ENCODE measurements around the gene CDK14.

Gene CDK14

DNA sequence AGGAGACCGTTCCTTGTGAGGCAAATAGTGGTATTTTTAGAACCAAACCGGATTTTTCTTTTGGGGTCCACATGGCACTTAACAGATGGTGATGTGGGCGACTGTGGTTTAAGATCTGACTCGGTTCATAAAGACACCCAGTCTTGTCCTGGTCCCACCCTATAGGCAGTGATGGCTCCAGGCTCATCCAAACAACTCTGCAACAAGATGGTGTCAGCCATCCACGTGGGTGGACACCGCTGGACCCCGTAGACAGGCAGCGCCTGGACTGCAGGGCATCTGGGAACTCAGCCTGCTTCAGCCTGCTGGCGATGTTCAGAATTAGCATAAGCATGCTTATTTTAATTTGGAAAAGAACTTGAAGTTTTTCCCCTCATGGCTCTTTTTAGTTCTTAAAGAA is 409.7 kb downstream of the CDK14 start:
- no peak for DNase-seq (ENCODE audit: low spot score)

DNA sequence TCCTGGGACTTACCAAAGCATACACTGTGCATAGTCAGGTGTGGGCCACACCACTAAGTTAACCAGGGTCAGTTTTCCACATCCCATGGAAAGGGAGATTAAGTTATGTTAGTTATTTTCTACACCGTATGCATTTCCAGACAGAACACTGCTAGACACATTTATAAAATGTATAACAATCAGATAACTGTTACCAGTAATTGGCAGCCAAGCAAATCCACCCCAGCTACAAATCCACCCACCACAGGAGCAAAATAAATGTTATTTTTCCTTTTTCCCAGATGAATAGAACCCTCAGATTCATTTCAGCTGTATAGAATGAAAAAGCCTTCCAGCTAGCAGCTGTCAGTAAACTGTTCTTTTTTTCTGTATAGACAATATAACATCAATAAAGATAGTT is 411.2 kb downstream of the CDK14 start:
- no peak for DNase-seq (ENCODE audit: low spot score)

DNA sequence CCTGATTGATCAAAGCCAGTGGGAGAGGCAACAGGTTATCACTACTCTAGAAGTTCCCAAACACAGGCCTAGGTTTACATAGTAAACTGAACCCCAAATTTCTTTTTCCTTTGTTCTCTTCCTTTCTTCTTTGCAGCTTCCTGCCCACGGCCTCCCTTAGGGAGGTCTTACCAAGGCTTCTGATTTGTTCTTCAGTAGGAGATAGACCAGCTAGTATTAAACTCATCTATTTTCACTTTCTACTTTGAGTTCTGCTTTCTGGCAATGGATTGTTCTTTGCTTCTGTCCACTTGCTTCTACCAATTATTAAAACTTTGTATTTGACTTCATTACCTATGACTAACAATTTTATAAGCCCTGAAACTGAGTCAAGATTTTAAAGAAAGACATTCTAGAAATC is 417.0 kb downstream of the CDK14 start:
- no peak for DNase-seq (ENCODE audit: low spot score)

DNA sequence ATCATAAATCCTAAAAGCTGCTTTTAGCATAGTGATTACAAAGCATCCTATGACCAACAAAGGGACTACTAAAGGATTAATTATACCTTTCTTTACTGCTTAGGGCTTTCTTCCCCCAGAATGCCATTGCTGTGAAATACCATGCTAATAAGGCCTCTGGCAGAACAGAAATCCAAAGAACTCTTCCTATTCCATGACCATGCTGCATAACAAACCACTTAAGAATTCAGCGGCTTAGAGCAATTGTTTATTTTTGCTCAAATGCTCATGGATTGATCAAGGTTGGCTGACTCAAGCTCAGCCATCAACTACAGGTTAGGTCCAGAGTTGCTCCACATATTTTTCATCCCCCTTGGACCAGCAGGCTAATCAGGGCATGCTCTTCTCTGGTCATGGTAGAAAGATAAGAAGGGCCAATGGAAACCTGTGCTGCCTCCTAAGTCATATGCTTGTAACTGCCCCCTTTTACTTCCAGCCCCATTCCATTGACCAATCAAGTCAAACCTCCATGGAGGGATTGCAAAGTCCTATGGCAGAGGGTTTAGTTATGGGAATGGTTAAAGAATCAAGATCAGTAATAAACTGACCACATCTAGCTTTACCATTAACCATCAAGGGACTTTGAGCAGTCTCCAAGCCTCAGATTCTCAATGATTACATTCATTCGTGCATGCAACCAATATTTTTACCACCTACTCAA is 423.7 kb downstream of the CDK14 start:
- no peak for DNase-seq (ENCODE audit: low spot score)

DNA sequence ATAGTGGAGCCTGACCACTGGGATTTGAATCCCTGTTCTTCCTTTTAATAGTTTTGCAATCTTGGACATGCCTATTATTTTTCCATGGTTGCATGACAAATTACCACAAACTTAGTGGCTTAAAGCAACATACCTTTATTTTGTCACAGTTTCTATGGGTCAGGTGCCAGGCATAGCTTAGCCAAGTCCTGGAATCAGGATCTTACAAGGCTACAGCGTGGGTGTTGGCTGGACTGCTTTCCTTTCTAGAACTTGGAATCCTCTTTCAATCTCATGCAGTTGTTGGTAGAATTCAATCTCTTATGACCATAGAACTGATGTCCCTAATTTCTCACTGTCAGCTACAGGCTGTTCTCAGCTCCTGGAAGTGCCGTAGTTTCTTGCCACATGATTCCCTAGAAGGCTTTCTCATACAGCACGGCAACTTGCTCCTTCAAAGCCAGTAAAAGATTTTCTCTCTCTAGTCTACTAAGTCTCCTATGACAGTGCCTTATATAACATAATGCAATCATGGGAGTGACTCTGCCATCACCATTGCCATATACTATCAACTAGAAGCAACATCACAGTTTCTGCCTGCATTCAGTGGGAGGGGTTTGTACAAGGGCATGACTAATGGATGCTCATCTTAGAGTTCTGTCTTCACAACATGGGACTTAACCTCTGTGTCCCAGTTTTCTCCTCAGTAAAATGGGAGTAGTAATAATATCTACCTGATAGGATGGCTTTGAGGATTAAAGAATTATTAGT is 424.7 kb downstream of the CDK14 start:
- no peak for DNase-seq (ENCODE audit: low spot score)

DNA sequence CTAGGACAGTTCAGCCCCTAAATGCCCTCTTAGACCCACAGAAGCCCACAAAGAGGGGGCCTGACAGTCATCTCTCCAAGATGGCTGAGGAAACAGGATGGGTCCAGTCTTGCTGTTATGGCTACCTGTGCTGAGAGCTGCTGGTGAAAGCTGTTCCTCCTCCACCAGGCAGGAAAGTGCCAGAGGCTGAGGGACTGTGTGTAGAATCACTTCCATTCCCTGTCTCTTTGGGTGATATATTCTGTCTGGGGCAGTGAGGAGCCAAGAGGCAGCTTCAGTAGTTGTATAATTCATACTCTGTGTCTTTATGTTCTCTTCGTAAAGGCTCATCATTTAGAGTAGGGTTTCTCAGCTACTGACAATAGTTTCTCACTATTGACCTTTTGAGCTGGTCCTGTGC is 425.8 kb downstream of the CDK14 start:
- no peak for DNase-seq (ENCODE audit: low spot score)

DNA sequence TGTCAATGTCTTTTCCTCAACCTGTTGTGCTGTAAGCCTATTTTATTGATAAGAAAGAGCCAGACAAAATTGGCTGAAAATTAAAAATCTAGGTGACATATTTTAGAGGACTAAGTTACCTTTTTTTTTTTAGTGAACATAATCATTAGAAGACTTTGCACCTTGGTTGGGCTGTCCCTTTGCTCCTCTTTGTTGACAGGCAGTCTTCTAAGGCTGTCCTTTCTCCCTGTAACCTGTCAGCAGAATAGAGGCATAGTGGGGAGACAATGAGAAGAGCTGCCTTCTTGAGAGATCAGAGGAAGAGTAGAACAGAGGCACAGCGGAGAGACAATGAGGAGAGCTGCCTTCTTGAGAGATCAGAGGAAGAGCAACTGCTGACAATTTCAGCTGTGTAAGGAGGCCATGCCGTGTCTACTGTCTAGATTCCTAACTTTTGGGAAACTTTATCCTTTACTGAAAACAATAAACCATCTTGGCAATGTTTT is 429.8 kb downstream of the CDK14 start:
- DNase-seq (ENCODE audit: low spot score) = no peak

DNA sequence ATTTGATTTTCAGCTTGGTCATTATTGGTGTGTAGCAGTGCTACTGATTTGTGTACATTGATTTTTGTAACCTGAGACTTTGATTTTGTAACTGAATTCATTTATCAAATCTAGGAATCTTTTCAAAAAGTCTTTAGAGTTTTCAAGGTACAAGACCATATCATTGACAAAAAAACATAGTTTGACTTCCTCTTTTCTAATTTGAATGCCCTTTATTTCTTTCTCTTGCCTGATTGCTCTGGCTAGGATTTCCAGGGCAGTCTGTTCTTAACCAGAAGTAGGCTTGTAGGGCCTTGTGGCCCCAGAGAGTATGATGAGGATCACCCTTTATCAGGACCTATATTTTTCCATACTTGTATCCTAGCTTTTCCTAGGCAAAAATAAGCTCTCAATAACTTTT is 433.6 kb downstream of the CDK14 start:
- DNase-seq (ENCODE audit: low spot score) = no peak

DNA sequence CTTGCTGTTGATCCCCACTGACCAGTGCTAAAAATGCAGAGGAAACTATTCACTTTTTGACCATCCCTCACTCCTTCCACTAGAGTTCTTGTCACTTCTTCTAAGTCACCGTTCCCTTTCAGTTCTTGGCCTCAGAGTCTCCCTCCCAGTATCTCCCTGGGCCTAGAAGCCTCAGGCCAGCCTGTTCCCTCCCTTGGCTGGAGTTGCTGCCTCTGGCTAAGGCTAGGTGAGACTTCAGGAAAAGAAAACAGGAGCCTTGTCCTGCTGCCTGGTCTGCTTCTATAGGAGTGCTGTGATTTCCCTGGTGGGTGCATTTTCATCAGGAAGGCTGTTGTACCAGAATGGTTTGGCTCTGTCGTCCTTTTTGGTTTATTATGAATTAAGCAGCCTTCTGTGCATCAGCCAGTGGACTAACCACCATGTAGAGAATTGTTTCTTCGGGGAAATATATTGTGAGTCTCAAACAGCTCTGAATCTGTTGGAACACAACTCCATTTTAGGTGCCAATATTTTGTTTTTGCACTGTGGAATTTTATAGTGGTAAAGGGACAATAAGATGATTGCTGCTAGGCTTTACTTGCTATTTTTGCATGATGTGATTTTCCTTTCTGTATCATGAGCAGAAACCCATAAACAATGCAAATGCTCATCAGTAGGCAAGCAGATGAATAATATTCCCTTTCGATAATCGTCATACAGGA is 434.7 kb downstream of the CDK14 start:
- no peak for DNase-seq (ENCODE audit: low spot score)

DNA sequence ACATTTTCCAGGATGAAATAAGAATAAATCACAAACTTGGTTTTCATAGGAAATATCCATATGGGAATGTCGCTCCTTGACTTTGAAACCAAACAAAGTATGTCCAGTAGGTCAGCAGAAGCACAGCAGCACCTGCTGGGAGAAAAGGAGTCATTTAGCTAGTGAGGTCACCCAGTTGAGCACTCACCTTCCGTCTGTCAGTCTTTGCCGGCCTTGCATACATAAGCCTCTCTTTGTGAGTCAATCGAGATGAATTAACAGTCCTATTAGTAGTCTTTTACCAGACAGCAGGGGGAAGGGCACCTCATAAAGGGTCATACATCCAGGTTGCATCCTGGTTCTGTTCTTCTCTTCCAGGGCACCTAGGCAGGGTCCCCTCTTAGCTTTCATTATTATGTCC is 435.6 kb downstream of the CDK14 start:
- DNase-seq (ENCODE audit: low spot score) = peak; percentile 21

DNA sequence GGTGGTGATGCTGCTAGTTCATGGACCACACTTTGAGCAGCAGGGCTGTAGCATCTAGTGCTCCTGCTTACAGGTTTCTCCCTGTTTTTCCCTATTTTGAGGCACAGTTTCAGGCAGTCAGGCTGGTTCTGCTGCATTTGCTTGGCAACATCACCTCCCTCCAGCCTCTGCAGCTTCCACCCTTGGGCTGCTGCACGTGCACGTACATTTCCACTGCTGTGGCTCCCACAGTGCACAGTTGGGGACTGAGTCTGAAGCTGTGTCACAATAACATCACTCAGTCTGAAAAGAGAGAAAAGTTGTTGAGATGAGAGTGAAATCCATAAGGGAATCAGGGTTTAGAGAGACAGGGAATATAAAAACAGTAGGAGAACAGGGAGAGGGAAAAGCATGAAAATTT is 437.5 kb downstream of the CDK14 start:
- DNase-seq (ENCODE audit: low spot score) = no peak

DNA sequence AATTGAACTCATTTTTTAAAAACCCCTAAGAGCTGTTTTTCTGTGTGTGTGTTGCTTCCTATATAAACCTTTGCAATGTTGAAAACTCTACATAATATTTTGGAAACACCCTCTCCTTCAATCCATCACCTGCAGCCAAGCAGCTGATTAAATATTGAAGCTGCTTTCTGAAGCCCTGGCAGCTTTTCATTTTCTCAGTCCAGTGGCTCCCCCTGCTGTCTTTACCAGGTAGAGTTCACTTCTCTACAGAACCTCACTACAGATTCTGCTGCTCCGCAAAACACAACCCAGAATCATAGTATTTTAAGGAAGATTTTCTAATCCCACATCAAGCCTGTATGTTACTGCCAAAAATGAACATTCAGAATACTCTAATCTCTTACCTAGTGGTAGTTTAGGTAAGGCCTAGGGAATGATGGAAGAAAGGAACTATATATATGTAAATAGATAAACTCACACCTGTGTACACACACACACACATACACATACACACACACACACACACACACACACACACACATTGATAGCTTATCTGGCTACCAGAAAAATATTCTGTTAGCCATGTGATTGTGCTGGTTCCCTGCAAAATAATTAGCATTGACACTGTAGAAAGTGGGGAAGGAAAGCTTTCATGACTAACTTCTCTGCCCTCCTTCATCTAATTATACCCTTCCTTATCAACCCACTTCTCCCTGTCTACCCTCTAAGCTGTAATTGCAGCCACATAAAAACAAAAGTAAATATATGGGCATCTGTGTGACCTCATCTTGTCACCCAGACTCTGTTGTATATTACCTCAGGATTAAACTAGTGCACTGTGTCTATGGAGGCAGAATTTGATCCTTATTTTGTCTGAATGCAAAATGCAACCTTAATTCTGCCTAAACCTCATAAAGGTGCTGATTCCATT is 438.6 kb downstream of the CDK14 start:
- peak; percentile 43 for DNase-seq (ENCODE audit: low spot score)

DNA sequence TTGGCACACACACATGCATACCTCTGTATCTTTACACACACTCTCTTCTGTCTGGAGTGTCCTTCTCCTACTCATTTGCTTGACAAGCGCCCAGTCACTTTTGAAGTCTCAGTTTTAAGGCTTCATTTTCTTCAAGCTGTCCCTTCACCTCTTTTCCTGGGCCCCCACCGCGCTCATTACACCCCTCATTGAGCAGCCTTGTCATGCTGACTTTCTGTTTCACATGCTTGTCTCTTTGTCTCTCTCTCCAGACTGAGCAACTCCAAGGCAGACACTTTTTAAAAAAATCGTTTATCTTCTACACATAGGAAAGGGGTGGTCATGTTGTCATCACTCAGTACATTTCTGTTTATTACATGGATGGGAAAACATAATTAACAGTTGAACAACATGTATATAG is 442.9 kb downstream of the CDK14 start:
- no peak for DNase-seq (ENCODE audit: low spot score)

DNA sequence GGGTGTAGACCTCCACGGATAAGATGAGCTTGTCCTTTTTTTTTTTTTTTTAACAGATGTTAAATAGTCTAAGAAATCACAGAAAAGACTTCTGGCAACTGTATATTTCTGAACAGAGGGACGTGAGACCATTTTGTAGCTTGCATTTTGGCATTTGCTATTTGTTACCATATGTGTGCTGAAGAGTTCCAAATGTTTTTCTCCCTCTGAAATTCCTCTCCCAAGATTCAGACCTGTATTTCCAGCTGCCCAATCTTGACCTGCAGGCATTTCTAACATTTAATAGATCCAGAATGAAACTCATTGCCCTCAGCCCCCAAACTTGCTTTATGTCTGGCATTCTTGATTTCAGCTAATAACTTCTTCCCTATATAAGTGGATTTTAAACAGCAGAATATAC is 445.0 kb downstream of the CDK14 start:
- DNase-seq (ENCODE audit: low spot score) = no peak

DNA sequence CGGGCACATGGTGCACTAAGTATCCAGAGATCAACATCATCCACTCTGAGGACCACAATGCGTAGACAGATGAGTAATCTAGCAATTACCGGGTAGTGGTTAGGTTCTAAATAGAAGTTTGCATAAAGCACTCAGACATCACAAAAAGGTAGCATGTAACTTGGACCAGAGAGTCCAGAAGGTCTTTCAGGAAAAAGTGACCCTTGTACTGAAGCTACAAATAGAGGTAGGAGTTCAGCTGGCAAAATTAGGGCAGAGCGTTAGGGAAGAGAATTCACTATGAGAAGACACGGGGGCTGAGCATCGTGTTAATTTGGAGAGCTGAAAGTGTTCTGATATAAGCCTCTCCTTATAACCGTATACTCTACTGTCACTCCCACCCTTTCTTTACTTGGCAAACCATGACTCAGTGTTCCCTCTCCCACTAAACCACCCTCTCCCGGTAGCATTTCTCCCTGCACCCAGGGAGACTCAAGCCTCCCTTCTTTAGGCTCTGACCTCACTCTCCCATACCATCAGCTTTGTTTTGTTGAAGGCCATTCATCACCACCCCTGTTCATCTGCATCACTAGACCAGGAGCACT is 445.9 kb downstream of the CDK14 start:
- no peak for DNase-seq (ENCODE audit: low spot score)

DNA sequence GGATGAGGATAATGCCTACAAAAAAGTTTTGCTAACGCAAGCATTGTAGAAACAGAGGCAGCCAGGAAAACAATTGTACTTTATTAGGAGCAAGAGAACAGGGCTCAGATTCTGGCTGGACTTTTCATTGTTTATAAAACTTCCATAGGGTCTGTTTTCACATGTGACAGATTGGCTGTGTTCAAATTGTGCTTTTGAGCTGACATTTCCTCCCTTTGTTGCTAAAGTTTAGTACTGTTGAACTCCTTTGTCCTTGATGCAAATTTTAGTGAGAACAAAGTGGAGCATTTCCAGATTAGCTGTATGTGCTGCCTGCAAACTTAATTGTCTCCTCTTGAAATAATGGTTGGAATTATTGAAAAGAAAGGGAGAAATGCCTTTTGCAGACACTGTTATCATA is 447.1 kb downstream of the CDK14 start:
- DNase-seq (ENCODE audit: low spot score) = no peak

DNA sequence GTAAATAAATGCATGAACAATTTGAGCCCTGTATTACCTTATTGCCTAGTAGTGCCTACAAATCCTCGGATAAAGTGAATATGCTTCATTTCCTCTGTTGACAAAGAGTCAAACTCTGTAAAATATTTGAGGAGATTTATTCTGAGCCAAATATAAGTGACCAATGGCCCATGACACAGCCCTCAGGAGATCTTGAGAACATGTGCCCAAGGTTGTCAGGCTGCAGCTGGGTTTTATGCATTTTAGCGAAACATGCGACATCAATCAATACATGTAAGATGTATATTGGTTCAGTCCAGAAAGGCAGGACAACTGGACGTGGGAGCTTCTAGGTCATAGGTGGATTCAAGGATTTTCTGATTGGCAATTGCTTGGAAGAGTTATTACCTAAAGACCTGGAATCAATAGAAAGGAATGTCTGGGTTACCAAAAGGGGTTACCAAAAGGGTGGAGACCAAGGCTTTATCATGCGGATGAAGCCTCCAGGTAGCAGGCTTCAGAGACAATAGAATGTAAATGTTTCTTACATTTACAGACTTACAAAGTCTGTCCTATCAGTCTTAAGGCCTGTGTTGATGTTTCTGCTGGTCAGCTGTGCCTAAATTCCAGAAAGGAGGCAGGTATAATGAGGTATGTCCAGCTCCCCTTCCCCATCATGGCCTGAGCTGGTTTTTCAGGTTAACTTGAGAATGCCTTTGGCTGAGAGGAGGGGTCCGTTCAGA is 448.0 kb downstream of the CDK14 start:
- DNase-seq (ENCODE audit: low spot score) = no peak

DNA sequence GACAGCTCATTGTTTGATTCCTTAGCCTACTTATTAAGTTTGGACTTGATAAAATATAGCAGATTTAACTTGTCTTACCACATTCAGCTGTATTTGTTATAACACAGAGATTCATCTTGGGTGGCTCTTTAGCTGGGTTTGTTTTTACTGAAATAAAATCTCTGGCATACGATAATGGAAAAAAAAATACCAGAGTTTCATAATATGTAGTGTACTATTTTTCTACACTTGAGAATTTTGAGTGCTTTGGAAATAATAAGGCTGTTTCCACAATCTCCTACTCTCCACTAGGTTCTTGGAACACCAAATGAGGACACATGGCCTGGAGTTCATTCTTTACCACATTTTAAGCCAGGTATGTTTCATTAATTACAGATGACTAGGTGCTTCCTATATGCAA is 449.5 kb downstream of the CDK14 start:
- no peak for DNase-seq (ENCODE audit: low spot score)

DNA sequence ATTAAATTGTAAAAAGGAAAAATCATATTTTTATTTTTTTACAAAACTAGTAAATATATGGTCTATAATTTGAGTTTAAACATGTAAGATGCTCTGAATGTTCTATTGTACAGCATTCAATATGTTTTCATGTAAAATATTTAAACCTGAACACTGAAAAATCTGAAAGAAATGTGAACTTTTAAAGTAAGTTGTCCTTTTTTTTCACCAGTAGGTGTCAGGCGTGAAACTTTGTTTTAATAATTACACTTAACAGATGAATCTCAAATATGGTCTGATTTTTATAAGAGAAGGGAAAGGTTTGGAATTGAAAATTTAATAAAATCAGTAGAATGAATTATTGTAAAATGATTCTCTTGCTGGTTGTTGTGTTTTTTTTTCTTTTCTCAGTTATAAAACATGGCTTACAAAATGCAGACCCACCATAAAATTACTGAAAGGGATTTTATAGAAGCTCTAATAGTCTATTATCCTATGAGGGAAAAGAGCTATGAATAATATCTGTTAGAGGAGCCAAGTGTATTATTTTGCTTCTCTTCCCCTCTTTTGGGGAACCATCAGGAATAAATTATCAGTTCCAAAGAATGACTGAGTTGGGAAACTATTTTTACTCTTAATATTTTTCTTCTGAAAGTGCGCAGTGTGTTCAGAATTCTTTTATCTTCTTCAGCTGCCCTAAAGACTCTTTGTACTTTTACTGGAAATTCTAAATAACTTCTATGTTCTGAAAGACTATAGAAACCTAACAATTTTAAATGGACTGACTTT is 450.4 kb downstream of the CDK14 start:
- DNase-seq (ENCODE audit: low spot score) = peak; percentile 39

DNA sequence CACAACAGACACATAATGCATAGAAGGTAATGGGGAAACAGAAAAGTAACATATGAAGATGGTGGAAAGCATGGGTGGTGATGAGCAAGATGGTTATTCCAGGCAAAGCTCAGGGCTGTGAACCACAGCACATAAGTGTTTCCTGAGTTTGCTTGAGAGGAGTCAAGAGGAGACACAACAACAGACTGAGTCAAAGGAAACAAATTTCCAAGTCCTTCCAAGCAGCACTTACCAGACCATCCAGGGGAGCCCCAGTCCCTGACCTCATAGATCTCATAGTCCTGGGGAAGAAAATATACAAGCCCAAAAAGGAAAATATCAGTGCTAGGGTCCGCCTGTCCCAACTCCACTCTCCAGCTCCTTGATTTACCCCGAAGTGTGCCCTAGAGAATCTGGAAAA is 451.5 kb downstream of the CDK14 start:
- no peak for DNase-seq (ENCODE audit: low spot score)

All from RKO (cell line).